K562 (cell line): ENCODE data around the gene GPR22. TPM values are rescaled to one million over a fixed set of nuclear protein-coding genes. Genes with fewer than 3 reads are reported as not detected.

ENCODE experiments used
- ARID1B ChIP-seq: fragments of 450-650 bp; IDR thresholded peaks from 2 replicates; pipeline ENCODE4 v1.6.1; 2016; ENCODE audit warnings: antibody characterized with exemption, mild to moderate bottlenecking, inconsistent platforms
- CEBPG ChIP-seq, 3 experiments: fragments of 200-800 bp in 1 of 3; sonication (Bioruptor generic) in 1 of 3; sonication (generic) in 1 of 3; formaldehyde crosslinking in 1 of 3; IDR thresholded peaks in 2 of 3; conservative IDR thresholded peaks in 1 of 3; 2 replicates each; pipeline versions ENCODE4 v1.6.1 to v1.8.0; 2016 to 2022; ENCODE audit warnings: missing compliant biosample characterization in 2 of 3, missing genetic modification characterization in 2 of 3, mild to moderate bottlenecking in 1 of 3, missing genetic modification reagents in 1 of 3
- EP400 ChIP-seq: fragments of 450-650 bp; IDR thresholded peaks from 2 replicates; pipeline ENCODE4 v1.6.1; 2017; ENCODE audit warnings: antibody characterized with exemption, mild to moderate bottlenecking, moderate library complexity
- EWSR1 ChIP-seq: fragments of 450-650 bp; IDR thresholded peaks from 2 replicates; pipeline ENCODE4 v1.6.1; 2018; ENCODE audit warnings: borderline replicate concordance, mild to moderate bottlenecking, low read depth, moderate library complexity; ENCODE audit not compliant: partially characterized antibody
- FOSL1 ChIP-seq: fragments of 200-800 bp; sonication (Bioruptor generic); conservative IDR thresholded peaks from 2 replicates; pipeline ENCODE4 v1.6.1; 2016; ENCODE audit warnings: missing genetic modification characterization, missing compliant biosample characterization
- HMG20B ChIP-seq: fragments of 250-450 bp; sonication (Bioruptor Pico); IDR thresholded peaks from 2 replicates; pipeline ENCODE4 v1.5.0; 2021; ENCODE audit warnings: mild to moderate bottlenecking
- MEIS2 ChIP-seq: fragments of 450-650 bp; IDR thresholded peaks from 2 replicates; pipeline ENCODE4 v1.6.1; 2014; ENCODE audit warnings: mild to moderate bottlenecking; ENCODE audit not compliant: partially characterized antibody
- MTA1 ChIP-seq: fragments of 450-650 bp; IDR thresholded peaks from 2 replicates; pipeline ENCODE4 v1.6.1; 2017; ENCODE audit warnings: borderline replicate concordance
- NFATC3 ChIP-seq: fragments of 450-650 bp; IDR thresholded peaks from 2 replicates; pipeline ENCODE4 v1.6.1; 2017; ENCODE audit warnings: mild to moderate bottlenecking
- NFE2 ChIP-seq: IDR thresholded peaks from 2 replicates; pipeline ENCODE4 v1.6.1; 2014; ENCODE audit warnings: antibody characterized with exemption, low read depth
- RCOR1 ChIP-seq, 2 experiments: IDR thresholded peaks; 2 replicates each; pipeline ENCODE4 v1.6.1; 2012; ENCODE audit warnings: low read depth in 2 of 2, low read length in 2 of 2, borderline replicate concordance in 1 of 2, improper control_type of control experiment in 1 of 2
- SMARCA4 ChIP-seq: fragments of 450-650 bp; IDR thresholded peaks from 2 replicates; pipeline ENCODE4 v1.6.1; 2016
- SMARCC2 ChIP-seq: fragments of 450-650 bp; IDR thresholded peaks from 2 replicates; pipeline ENCODE4 v1.6.1; 2017; ENCODE audit warnings: antibody characterized with exemption, moderate library complexity, mild to moderate bottlenecking, low read depth
- SOX6 ChIP-seq: fragments of 450-650 bp; IDR thresholded peaks from 2 replicates; pipeline ENCODE4 v1.6.1; 2014; ENCODE audit warnings: mild to moderate bottlenecking
- TEAD1 ChIP-seq, 2 experiments: fragments of 450-650 bp in 1 of 2; sonication (generic) in 1 of 2; formaldehyde crosslinking; IDR thresholded peaks; 2 replicates each; pipeline versions ENCODE4 v1.4.0 to v1.8.0; 2020 to 2022; ENCODE audit warnings: mild to moderate bottlenecking in 2 of 2, missing genetic modification reagents in 1 of 2
- TEAD4 ChIP-seq, 2 experiments: sonication (generic) in 1 of 2; formaldehyde crosslinking in 1 of 2; IDR thresholded peaks; 2 replicates each; pipeline versions ENCODE4 v1.6.1 to v1.8.0; 2012 to 2022; ENCODE audit warnings: borderline replicate concordance in 1 of 2, inconsistent platforms in 1 of 2, low read length in 1 of 2, mild to moderate bottlenecking in 1 of 2, missing genetic modification reagents in 1 of 2
- ZEB2 ChIP-seq: fragments of 450-650 bp; IDR thresholded peaks from 2 replicates; pipeline ENCODE4 v1.6.1; 2016
- ZNF124 ChIP-seq: sonication (generic); formaldehyde crosslinking; IDR thresholded peaks from 2 replicates; pipeline ENCODE4 v1.8.1; 2022; ENCODE audit warnings: missing genetic modification reagents
- ZNF253 ChIP-seq: fragments of 250-450 bp; sonication (Bioruptor Pico); conservative IDR thresholded peaks from 2 replicates; pipeline ENCODE4 v1.6.1; 2021; ENCODE audit warnings: mild to moderate bottlenecking
- ZNF696 ChIP-seq: fragments of 250-450 bp; sonication (Bioruptor Pico); conservative IDR thresholded peaks from 2 replicates; pipeline ENCODE4 v1.4.0; 2020; ENCODE audit warnings: mild to moderate bottlenecking, moderate library complexity
- polyA plus RNA-seq, 8 experiments: library from polyadenylated mRNA; depleted of rRNA in 4 of 8; stranded (reverse) in 5 of 8; unstranded in 3 of 8; fragments of >200 nt; fragmentation: Nextera tagmentation in 2 of 8; fragmentation: Illumina TruSeq in 1 of 8; extraction: Ambion mirVana in 2 of 8; extraction: Trizol in 1 of 8; gene quantifications; 2 replicates each; pipeline versions ENCODE4 v1.2.1 to v1.2.3, GENCODE V29; 2011 to 2014; ENCODE audit warnings: inconsistent platforms in 1 of 8, missing spikeins in 1 of 8
- total RNA-seq, 7 experiments: library from RNA; depleted of rRNA in 6 of 7; stranded (reverse); fragments of >200 nt in 6 of 7; fragmentation: Illumina TruSeq in 2 of 7; extraction: Trizol in 2 of 7; gene quantifications; 2 replicates each; pipeline versions ENCODE4 v1.2.1 to v1.2.3, GENCODE V29; 2011 to 2021; ENCODE audit warnings: low replicate concordance in 1 of 7
- TF ChIP-seq, protein P1 (sequence below): conservative IDR thresholded peaks from 2 replicates; pipeline ENCODE4 v1.6.1; 2011; ENCODE audit warnings: low read depth, mild to moderate bottlenecking, low read length; ENCODE audit not compliant: control insufficient read depth
- TF ChIP-seq, protein P2 (sequence below), 2 experiments: IDR thresholded peaks in 1 of 2; conservative IDR thresholded peaks in 1 of 2; 2 replicates each; pipeline ENCODE4 v1.6.1; 2016; ENCODE audit warnings: low read depth in 2 of 2, mild to moderate bottlenecking in 1 of 2, missing compliant biosample characterization in 1 of 2, missing genetic modification characterization in 1 of 2, moderate library complexity in 1 of 2
- TF ChIP-seq, protein P3 (sequence below), 2 experiments: fragments of 450-650 bp in 1 of 2; sonication (generic) in 1 of 2; formaldehyde crosslinking in 1 of 2; IDR thresholded peaks in 1 of 2; conservative IDR thresholded peaks in 1 of 2; 2 replicates each; pipeline versions ENCODE4 v1.6.1 to v1.8.1; 2016 to 2023; ENCODE audit warnings: mild to moderate bottlenecking in 2 of 2, moderate library complexity in 2 of 2, inconsistent platforms in 1 of 2, missing genetic modification reagents in 1 of 2

The GPR22 gene
- total and polyA plus RNA-seq, 9 of the 15 experiments (the other 6 are each of a cell fraction or from before 2014, with no cell fraction given): 0.07 to 0.20 TPM; not detected in 7

DNA sequence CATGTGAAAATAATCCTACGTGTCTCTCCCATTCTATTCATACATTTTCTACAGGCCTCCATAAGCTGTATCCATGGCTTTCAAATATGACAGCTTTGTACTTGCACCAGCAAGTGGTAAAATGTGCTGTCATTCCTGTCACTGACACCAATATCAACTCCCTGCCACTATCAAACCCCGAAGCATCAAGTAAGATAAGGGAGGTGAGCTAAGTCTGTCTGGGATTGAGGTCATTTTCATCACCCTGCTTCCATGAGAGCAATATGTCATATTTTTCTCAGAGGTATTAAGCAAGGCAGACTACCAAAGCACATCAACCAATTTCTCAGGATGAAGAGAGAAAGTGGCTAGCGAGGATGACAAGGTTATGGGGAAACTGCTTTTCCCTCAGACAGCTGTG, 11.1 kb downstream of the GPR22 start (continued):
- no peak for TF ChIP-seq TEAD1 (CRISPR knock-in tag; IDR thresholded peaks at IDR 0.05)
- TF ChIP-seq HMG20B (CRISPR knock-in tag): no peak
- TF ChIP-seq SOX6: peak; percentile 52
- peak; percentile 41; the same call in 1 of the 2 replicates for TF ChIP-seq EP400
- TF ChIP-seq RCOR1 (IDR thresholded peaks at IDR 0.05; ENCODE audit: borderline replicate concordance in 1 of 2, low read depth in 2 of 2, low read length in 2 of 2): peak in 1 of 2 experiments; percentile 86; a peak in 1 of 4 replicates
- TF ChIP-seq, protein P1, sequence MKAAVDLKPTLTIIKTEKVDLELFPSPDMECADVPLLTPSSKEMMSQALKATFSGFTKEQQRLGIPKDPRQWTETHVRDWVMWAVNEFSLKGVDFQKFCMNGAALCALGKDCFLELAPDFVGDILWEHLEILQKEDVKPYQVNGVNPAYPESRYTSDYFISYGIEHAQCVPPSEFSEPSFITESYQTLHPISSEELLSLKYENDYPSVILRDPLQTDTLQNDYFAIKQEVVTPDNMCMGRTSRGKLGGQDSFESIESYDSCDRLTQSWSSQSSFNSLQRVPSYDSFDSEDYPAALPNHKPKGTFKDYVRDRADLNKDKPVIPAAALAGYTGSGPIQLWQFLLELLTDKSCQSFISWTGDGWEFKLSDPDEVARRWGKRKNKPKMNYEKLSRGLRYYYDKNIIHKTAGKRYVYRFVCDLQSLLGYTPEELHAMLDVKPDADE: no peak
- peak; percentile 85 for TF ChIP-seq ZEB2
- no peak for TF ChIP-seq ZNF253 (CRISPR knock-in tag)
- TF ChIP-seq CEBPG (CRISPR knock-in tag; IDR thresholded peaks at IDR 0.05): peak; percentile 80
- peak; percentile 55 to 89 for TF ChIP-seq CEBPG (tag; conservative IDR thresholded peaks at IDR 0.05 in 1 of 2, IDR thresholded peaks at IDR 0.05 in 1 of 2)
- TF ChIP-seq ZNF124 (CRISPR knock-in tag): no peak
- no peak for TF ChIP-seq NFATC3
- TF ChIP-seq MTA1: peak; percentile 51; the same call in 1 of the 2 replicates
- peak; percentile 93 for TF ChIP-seq MEIS2
- peak; percentile 28; the same call in 1 of the 2 replicates for TF ChIP-seq SMARCC2
- TF ChIP-seq ARID1B: peak; percentile 66; the same call in 1 of the 2 replicates
- no peak for TF ChIP-seq EWSR1
- TF ChIP-seq SMARCA4: peak; percentile 80; the same call in 1 of the 2 replicates
- TF ChIP-seq ZNF696: no peak
- TF ChIP-seq, protein P2, sequence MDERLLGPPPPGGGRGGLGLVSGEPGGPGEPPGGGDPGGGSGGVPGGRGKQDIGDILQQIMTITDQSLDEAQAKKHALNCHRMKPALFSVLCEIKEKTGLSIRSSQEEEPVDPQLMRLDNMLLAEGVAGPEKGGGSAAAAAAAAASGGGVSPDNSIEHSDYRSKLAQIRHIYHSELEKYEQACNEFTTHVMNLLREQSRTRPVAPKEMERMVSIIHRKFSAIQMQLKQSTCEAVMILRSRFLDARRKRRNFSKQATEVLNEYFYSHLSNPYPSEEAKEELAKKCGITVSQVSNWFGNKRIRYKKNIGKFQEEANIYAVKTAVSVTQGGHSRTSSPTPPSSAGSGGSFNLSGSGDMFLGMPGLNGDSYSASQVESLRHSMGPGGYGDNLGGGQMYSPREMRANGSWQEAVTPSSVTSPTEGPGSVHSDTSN (CRISPR knock-in tag; IDR thresholded peaks at IDR 0.05; ENCODE audit: low read depth): no peak
- TF ChIP-seq, protein P2 (tag; conservative IDR thresholded peaks at IDR 0.05; ENCODE audit: low read depth): peak; percentile 61
- TF ChIP-seq TEAD4 (IDR thresholded peaks at IDR 0.05; ENCODE audit: low read length): peak; percentile 19; the same call in 1 of the 2 replicates
- no peak for TF ChIP-seq TEAD4 (CRISPR knock-in tag; IDR thresholded peaks at IDR 0.05; ENCODE audit: borderline replicate concordance)
- peak; percentile 64 for TF ChIP-seq NFE2
- TF ChIP-seq, protein P3, sequence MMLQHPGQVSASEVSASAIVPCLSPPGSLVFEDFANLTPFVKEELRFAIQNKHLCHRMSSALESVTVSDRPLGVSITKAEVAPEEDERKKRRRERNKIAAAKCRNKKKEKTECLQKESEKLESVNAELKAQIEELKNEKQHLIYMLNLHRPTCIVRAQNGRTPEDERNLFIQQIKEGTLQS (IDR thresholded peaks at IDR 0.05): peak; percentile 86
- TF ChIP-seq, protein P3 (CRISPR knock-in tag; conservative IDR thresholded peaks at IDR 0.05): no peak
- TF ChIP-seq FOSL1: 0 out of 2 replicates have a peak, but pooled peaks have one; percentile 16
